Fibroblast of lung (primary cell): Measurements from ENCODE around the gene ZC3HAV1.

Experiments
- EZH2 ChIP-seq: IDR thresholded peaks from 2 replicates; pipeline ENCODE4 v1.5.1; 2012; ENCODE audit warnings: low read length, control low read depth, mild to moderate bottlenecking; ENCODE audit errors: missing control alignments
- TF ChIP-seq, protein P1 (sequence below), 2 donors: IDR thresholded peaks in 1 of 2; conservative IDR thresholded peaks in 1 of 2; 1 replicate in 1 of 2; 2 replicates in 1 of 2; pipeline ENCODE4 v1.5.1; 2011 to 2012; ENCODE audit warnings: low read length in 2 of 2, control low read depth in 1 of 2, inconsistent platforms in 1 of 2, low read depth in 1 of 2, mild to moderate bottlenecking in 1 of 2

GRCh38 chr7:139046143-139046542, 63.4 kb downstream of the ZC3HAV1 start:
- no peak for TF ChIP-seq EZH2
- TF ChIP-seq, protein P1, sequence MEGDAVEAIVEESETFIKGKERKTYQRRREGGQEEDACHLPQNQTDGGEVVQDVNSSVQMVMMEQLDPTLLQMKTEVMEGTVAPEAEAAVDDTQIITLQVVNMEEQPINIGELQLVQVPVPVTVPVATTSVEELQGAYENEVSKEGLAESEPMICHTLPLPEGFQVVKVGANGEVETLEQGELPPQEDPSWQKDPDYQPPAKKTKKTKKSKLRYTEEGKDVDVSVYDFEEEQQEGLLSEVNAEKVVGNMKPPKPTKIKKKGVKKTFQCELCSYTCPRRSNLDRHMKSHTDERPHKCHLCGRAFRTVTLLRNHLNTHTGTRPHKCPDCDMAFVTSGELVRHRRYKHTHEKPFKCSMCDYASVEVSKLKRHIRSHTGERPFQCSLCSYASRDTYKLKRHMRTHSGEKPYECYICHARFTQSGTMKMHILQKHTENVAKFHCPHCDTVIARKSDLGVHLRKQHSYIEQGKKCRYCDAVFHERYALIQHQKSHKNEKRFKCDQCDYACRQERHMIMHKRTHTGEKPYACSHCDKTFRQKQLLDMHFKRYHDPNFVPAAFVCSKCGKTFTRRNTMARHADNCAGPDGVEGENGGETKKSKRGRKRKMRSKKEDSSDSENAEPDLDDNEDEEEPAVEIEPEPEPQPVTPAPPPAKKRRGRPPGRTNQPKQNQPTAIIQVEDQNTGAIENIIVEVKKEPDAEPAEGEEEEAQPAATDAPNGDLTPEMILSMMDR (conservative IDR thresholded peaks at IDR 0.05 in 1 of 2, IDR thresholded peaks at IDR 0.05 in 1 of 2; ENCODE audit: low read depth in 1 of 2, low read length in 2 of 2) = no peak
